ENCODE results near the gene LDHA.

- TF ChIP-seq CTCF (IDR thresholded peaks at IDR 0.05), result no peak
- TF ChIP-seq POLR2A (IDR thresholded peaks at IDR 0.05), result no peak
Measured at GRCh38 chr11:18372201-18372600, 22.2 kb upstream of the LDHA start.

All from body of pancreas (tissue), 4 donors.